Mesenchymal stem cell (in vitro differentiated cells and primary cell): ENCODE results near the gene C3orf20.
A peak's percentile ranks its signal among the peaks of the same experiment; 100 is the strongest.

Source experiments
- DNase-seq: peaks from one replicate; pipeline ENCODE4 v3.0.0-alpha.2; 2013
- H2AFZ ChIP-seq: one replicate; pipeline ENCODE4 v1.6.1; 2013; ENCODE audit warnings: low read depth, mild to moderate bottlenecking, control low read depth, inconsistent platforms, low read length, moderate library complexity
- H2AK5ac ChIP-seq: 2 replicates; pipeline ENCODE4 v1.6.1; 2013; ENCODE audit warnings: low read length, moderate library complexity, mild to moderate bottlenecking, inconsistent platforms; ENCODE audit not compliant: severe bottlenecking
- H2BK120ac ChIP-seq: one replicate; pipeline ENCODE4 v1.6.1; 2013; ENCODE audit warnings: low read depth, mild to moderate bottlenecking, inconsistent platforms, low read length, moderate library complexity
- H2BK12ac ChIP-seq, 2 experiments: one replicate each; pipeline ENCODE4 v1.6.1; 2013; ENCODE audit warnings: inconsistent platforms in 2 of 2, low read length in 2 of 2, mild to moderate bottlenecking in 2 of 2, moderate library complexity in 2 of 2, control low read depth in 1 of 2
- H2BK15ac ChIP-seq: one replicate; pipeline ENCODE4 v1.6.1; 2013; ENCODE audit warnings: mild to moderate bottlenecking, low read depth, inconsistent platforms; ENCODE audit not compliant: poor library complexity, severe bottlenecking
- H2BK5ac ChIP-seq: 2 replicates; pipeline ENCODE4 v1.6.1; 2013; ENCODE audit warnings: low read depth, mild to moderate bottlenecking, low read length, control low read depth, inconsistent platforms; ENCODE audit not compliant: poor library complexity, severe bottlenecking
- H3K14ac ChIP-seq, 2 experiments: one replicate each; pipeline ENCODE4 v1.6.1; 2013; ENCODE audit warnings: inconsistent platforms in 2 of 2, low read length in 2 of 2, control low read depth in 1 of 2, mild to moderate bottlenecking in 1 of 2, moderate library complexity in 1 of 2
- H3K18ac ChIP-seq, 2 experiments: one replicate each; pipeline ENCODE4 v1.6.1; 2013; ENCODE audit warnings: inconsistent platforms in 2 of 2, low read length in 2 of 2, control low read depth in 1 of 2, low read depth in 1 of 2, mild to moderate bottlenecking in 1 of 2
- H3K23ac ChIP-seq, 2 experiments: one replicate each; pipeline ENCODE4 v1.6.1; 2013; ENCODE audit warnings: inconsistent platforms in 2 of 2, low read length in 2 of 2, mild to moderate bottlenecking in 2 of 2, moderate library complexity in 2 of 2, control low read depth in 1 of 2
- H3K27ac ChIP-seq: 2 replicates; pipeline ENCODE4 v1.5.1; 2013; ENCODE audit warnings: mild to moderate bottlenecking, moderate library complexity, low read length, control low read depth, inconsistent platforms; ENCODE audit not compliant: poor library complexity, severe bottlenecking
- H3K27me3 ChIP-seq, 2 experiments: 2 replicates each; pipeline versions ENCODE4 v1.6.1 to v1.7.0; 2013; ENCODE audit warnings: low read length in 2 of 2, mild to moderate bottlenecking in 2 of 2, moderate library complexity in 2 of 2, control low read depth in 1 of 2, inconsistent platforms in 1 of 2; ENCODE audit not compliant: control insufficient read depth in 1 of 2, insufficient read depth in 1 of 2
- H3K36me3 ChIP-seq, 2 experiments: 2 replicates each; pipeline versions ENCODE4 v1.6.1 to v1.7.0; 2013; ENCODE audit warnings: low read length in 2 of 2, control low read depth in 1 of 2, inconsistent platforms in 1 of 2, low read depth in 1 of 2, mild to moderate bottlenecking in 1 of 2; ENCODE audit not compliant: insufficient read depth in 2 of 2, control insufficient read depth in 1 of 2
- H3K4ac ChIP-seq, 2 experiments: one replicate each; pipeline ENCODE4 v1.6.1; 2013; ENCODE audit warnings: inconsistent platforms in 2 of 2, low read length in 2 of 2, mild to moderate bottlenecking in 2 of 2, moderate library complexity in 2 of 2, control low read depth in 1 of 2, low read depth in 1 of 2
- H3K4me1 ChIP-seq: 2 replicates; pipeline ENCODE4 v1.6.1; 2013; ENCODE audit warnings: low read depth, low read length, control low read depth; ENCODE audit not compliant: control insufficient read depth, insufficient read depth
- H3K4me2 ChIP-seq: 2 replicates; pipeline ENCODE4 v1.6.1; 2013; ENCODE audit warnings: low read length, mild to moderate bottlenecking, inconsistent platforms; ENCODE audit not compliant: poor library complexity, severe bottlenecking
- H3K4me3 ChIP-seq, 2 experiments: 2 replicates each; pipeline versions ENCODE4 v1.5.1 to v1.7.0; 2013; ENCODE audit warnings: low read length in 2 of 2, mild to moderate bottlenecking in 2 of 2, control low read depth in 1 of 2, low read depth in 1 of 2; ENCODE audit not compliant: insufficient read depth in 1 of 2
- H3K79me1 ChIP-seq: replicated peaks from 2 replicates; pipeline ENCODE4 v1.6.1; 2013; ENCODE audit warnings: mild to moderate bottlenecking, control low read depth, low read length, inconsistent platforms; ENCODE audit not compliant: poor library complexity, severe bottlenecking
- H3K9ac ChIP-seq: 2 replicates; pipeline ENCODE4 v1.7.0; 2013; ENCODE audit warnings: mild to moderate bottlenecking, low read length, moderate library complexity
- H3K9me3 ChIP-seq: 2 replicates; pipeline ENCODE4 v1.7.0; 2013; ENCODE audit warnings: mild to moderate bottlenecking, low read length; ENCODE audit not compliant: control insufficient read depth
- H4K8ac ChIP-seq: one replicate; pipeline ENCODE4 v1.6.1; 2013; ENCODE audit warnings: inconsistent platforms, mild to moderate bottlenecking, low read length, moderate library complexity
- H4K91ac ChIP-seq: one replicate; pipeline ENCODE4 v1.6.1; 2013; ENCODE audit warnings: mild to moderate bottlenecking, low read length, inconsistent platforms
- WGBS: methylation state at CpG from one replicate; pipeline ENCODE4 v1.1.7; 2013; ENCODE audit warnings: mixed read lengths; 5-methylcytosine and 5-hydroxymethylcytosine counted together

C3orf20 gene

GRCh38 chr3:14769544-14770325 lies 94.8 kb downstream of the C3orf20 start:
- DNase-seq = no peak
- Histone ChIP-seq H3K4me2 (no peak overlapping the region), H3K27me3 (peaks cover 0 to 32% of the 10 kb centered on the region in 2 experiments), H4K91ac (no peak overlapping the region), H2BK12ac (no peak overlapping the region), H3K23ac (no peak overlapping the region), H4K8ac (no peak overlapping the region), H3K4ac (no peak overlapping the region), H2BK5ac (no peak overlapping the region), H2BK120ac (no peak overlapping the region), H3K36me3 (no peaks in the 10 kb centered on the region), H3K27ac (no peak overlapping the region), H3K9me3 (no peaks in the 10 kb centered on the region), H3K14ac (no peak overlapping the region), H3K4me3 (no peak overlapping the region), H2AFZ (no peak overlapping the region), H3K4me1 (no peaks in the 10 kb centered on the region), H3K9ac (no peak overlapping the region), H3K18ac (no peak overlapping the region), H2AK5ac (no peak overlapping the region), H2BK15ac (no peak overlapping the region), H3K79me1 (no peaks in the 10 kb centered on the region)
- WGBS = 83% methylated on average over 11 of the region's 11 CpGs

- 77% methylated on average over 7 of the region's 7 CpGs for WGBS
- Histone ChIP-seq H3K79me1 (no peaks in the 10 kb centered on the region), H2BK12ac (no peak overlapping the region), H2AFZ (no peak overlapping the region), H3K9me3 (no peaks in the 10 kb centered on the region), H2BK5ac (no peak overlapping the region), H4K91ac (no peak overlapping the region), H3K27me3 (peaks cover 0 to 27% of the 10 kb centered on the region in 2 experiments), H3K36me3 (no peaks in the 10 kb centered on the region), H3K4me1 (no peaks in the 10 kb centered on the region), H3K4me2 (no peak overlapping the region), H3K9ac (no peak overlapping the region), H2BK15ac (no peak overlapping the region), H3K4ac (no peak overlapping the region), H3K14ac (no peak overlapping the region), H2BK120ac (no peak overlapping the region), H3K27ac (no peak overlapping the region), H2AK5ac (no peak overlapping the region), H3K4me3 (no peak overlapping the region), H3K23ac (no peak overlapping the region), H4K8ac (no peak overlapping the region), H3K18ac (no peak overlapping the region)
- DNase-seq = no peak
Observed at GRCh38 chr3:14770591-14770990, 95.7 kb downstream of the C3orf20 start.

- Histone ChIP-seq H2BK15ac (no peak overlapping the region), H3K4me2 (no peak overlapping the region), H3K4me1 (no peaks in the 10 kb centered on the region), H3K27ac (no peak overlapping the region), H3K4me3 (no peak overlapping the region), H4K8ac (no peak overlapping the region), H3K79me1 (no peaks in the 10 kb centered on the region), H3K9me3 (no peaks in the 10 kb centered on the region), H3K18ac (no peak overlapping the region), H3K14ac (peak overlapping the region in 1 of 2 experiments; percentile 36), H2AK5ac (no peak overlapping the region), H2BK5ac (no peak overlapping the region), H3K36me3 (no peaks in the 10 kb centered on the region), H3K4ac (no peak overlapping the region), H4K91ac (no peak overlapping the region), H2BK120ac (no peak overlapping the region), H3K9ac (no peak overlapping the region), H2AFZ (no peak overlapping the region), H2BK12ac (no peak overlapping the region), H3K27me3 (peaks cover 0 to 23% of the 10 kb centered on the region in 2 experiments), H3K23ac (no peak overlapping the region)
- WGBS = 83% methylated on average over 13 of the region's 18 CpGs
- no peak for DNase-seq
Observed at GRCh38 chr3:14771593-14772497, 96.9 kb downstream of the C3orf20 start.

- no peak overlapping the region for H2AK5ac ChIP-seq
- H2BK5ac ChIP-seq = no peak overlapping the region
- no peaks in the 10 kb centered on the region for H3K36me3 ChIP-seq
- no peak for DNase-seq
- no peak overlapping the region for H3K9ac ChIP-seq
- no peak overlapping the region for H2AFZ ChIP-seq
- H3K4me1 ChIP-seq = no peaks in the 10 kb centered on the region
- H2BK15ac ChIP-seq = no peak overlapping the region
- no peak overlapping the region for H2BK120ac ChIP-seq
- H3K18ac ChIP-seq = no peak overlapping the region
- H4K8ac ChIP-seq = no peak overlapping the region
- H3K27ac ChIP-seq = no peak overlapping the region
- no peaks in the 10 kb centered on the region for H3K79me1 ChIP-seq
- 87% methylated on average over 16 of the region's 16 CpGs for WGBS
- H4K91ac ChIP-seq = no peak overlapping the region
- H3K4me3 ChIP-seq = no peak overlapping the region
- H2BK12ac ChIP-seq = no peak overlapping the region
- H3K4ac ChIP-seq = no peak overlapping the region
- H3K4me2 ChIP-seq = no peak overlapping the region
- no peak overlapping the region for H3K23ac ChIP-seq
- H3K27me3 ChIP-seq = peaks cover 0 to 18% of the 10 kb centered on the region in 2 experiments
- no peaks in the 10 kb centered on the region for H3K9me3 ChIP-seq
- H3K14ac ChIP-seq = no peak overlapping the region
Observed at GRCh38 chr3:14772533-14773138, 97.7 kb downstream of the C3orf20 start.
